ENCODE measurements around the gene TTC23. TPM values are rescaled to one million over a fixed set of nuclear protein-coding genes. Genes with fewer than 3 reads are reported as not detected.

The TTC23 gene
- total and polyA plus RNA-seq, 4 donors, result 8.3 to 33.6 (median 20.3) TPM

- intact Hi-C loops (cut with DNase I), result no loop called here
- no peaks in the 10 kb centered on the region for H3K9me3 ChIP-seq (ENCODE audit: control insufficient read depth, low read length)
- H3K27ac ChIP-seq (ENCODE audit: low read depth in 1 of 2, low read length in 2 of 2), result no peak overlapping the region
- DNase-seq (no peak), ATAC-seq (ENCODE audit: low FRiP score) (no peak)
- WGBS, 2 donors, result 90 to 92% methylated on average over 14 of the region's 14 CpGs
- no peaks in the 10 kb centered on the region for H3K27me3 ChIP-seq (ENCODE audit: control insufficient read depth in 1 of 2, insufficient read depth in 2 of 2, low read length in 1 of 2)
- H3K4me3 ChIP-seq (ENCODE audit: low read length in 2 of 2), result no peak overlapping the region
- no peaks in the 10 kb centered on the region for H3K36me3 ChIP-seq (ENCODE audit: control insufficient read depth in 1 of 2, insufficient read depth in 2 of 2, low read length in 1 of 2)
- H3K4me1 ChIP-seq (ENCODE audit: control insufficient read depth in 1 of 2, insufficient read depth in 2 of 2, low read length in 2 of 2), result no peaks in the 10 kb centered on the region
Measured at GRCh38 chr15:99097441-99098410, 151.7 kb downstream of the TTC23 start.

- Histone ChIP-seq H3K9me3 (ENCODE audit: control insufficient read depth, low read length) (no peaks in the 10 kb centered on the region), H3K27ac (ENCODE audit: low read depth in 1 of 2, low read length in 2 of 2) (no peak overlapping the region), H3K4me3 (ENCODE audit: low read length in 2 of 2) (no peak overlapping the region), H3K27me3 (ENCODE audit: control insufficient read depth in 1 of 2, insufficient read depth in 2 of 2, low read length in 1 of 2) (no peaks in the 10 kb centered on the region), H3K36me3 (ENCODE audit: control insufficient read depth in 1 of 2, insufficient read depth in 2 of 2, low read length in 1 of 2) (no peaks in the 10 kb centered on the region), H3K4me1 (ENCODE audit: control insufficient read depth in 1 of 2, insufficient read depth in 2 of 2, low read length in 2 of 2) (no peaks in the 10 kb centered on the region)
- DNase-seq (no peak), ATAC-seq (ENCODE audit: low FRiP score) (no peak)
- 92 to 95% methylated on average over 11 of the region's 11 CpGs for WGBS, 2 donors
- intact Hi-C loops (cut with DNase I), result no loop called here
Measured at GRCh38 chr15:99096894-99097426, 152.4 kb downstream of the TTC23 start.

GRCh38 chr15:99096173-99096893 is 153.0 kb downstream of the TTC23 start:
- no peak overlapping the region for H3K4me3 ChIP-seq (ENCODE audit: low read length in 2 of 2)
- intact Hi-C loops (cut with DNase I), result no loop called here
- no peaks in the 10 kb centered on the region for H3K9me3 ChIP-seq (ENCODE audit: control insufficient read depth, low read length)
- no peak for ATAC-seq (ENCODE audit: low FRiP score)
- no peaks in the 10 kb centered on the region for H3K4me1 ChIP-seq (ENCODE audit: control insufficient read depth in 1 of 2, insufficient read depth in 2 of 2, low read length in 2 of 2)
- H3K27me3 ChIP-seq (ENCODE audit: control insufficient read depth in 1 of 2, insufficient read depth in 2 of 2, low read length in 1 of 2), result no peaks in the 10 kb centered on the region
- H3K27ac ChIP-seq (ENCODE audit: low read depth in 1 of 2, low read length in 2 of 2), result no peak overlapping the region
- DNase-seq, result no peak
- H3K36me3 ChIP-seq (ENCODE audit: control insufficient read depth in 1 of 2, insufficient read depth in 2 of 2, low read length in 1 of 2), result no peaks in the 10 kb centered on the region
- WGBS, 2 donors, result 97% methylated on average over 11 of the region's 11 CpGs

- Histone ChIP-seq H3K4me3 (ENCODE audit: low read length in 2 of 2) (no peak overlapping the region), H3K4me1 (ENCODE audit: control insufficient read depth in 1 of 2, insufficient read depth in 2 of 2, low read length in 2 of 2) (no peaks in the 10 kb centered on the region), H3K27me3 (ENCODE audit: control insufficient read depth in 1 of 2, insufficient read depth in 2 of 2, low read length in 1 of 2) (no peaks in the 10 kb centered on the region), H3K27ac (ENCODE audit: low read depth in 1 of 2, low read length in 2 of 2) (no peak overlapping the region), H3K36me3 (ENCODE audit: control insufficient read depth in 1 of 2, insufficient read depth in 2 of 2, low read length in 1 of 2) (no peaks in the 10 kb centered on the region), H3K9me3 (ENCODE audit: control insufficient read depth, low read length) (no peaks in the 10 kb centered on the region)
- no peak for DNase-seq
- intact Hi-C loops (cut with DNase I), result no loop called here
- no peak for ATAC-seq (ENCODE audit: low FRiP score)
- WGBS, 2 donors, result 71 to 86% methylated on average over 3 of the region's 3 CpGs
Measured at GRCh38 chr15:99095626-99096025, 153.8 kb downstream of the TTC23 start.

GRCh38 chr15:99092554-99093172 is 156.7 kb downstream of the TTC23 start:
- ATAC-seq (ENCODE audit: low FRiP score) (no peak), DNase-seq (no peak)
- H3K36me3 ChIP-seq (ENCODE audit: control insufficient read depth in 1 of 2, insufficient read depth in 2 of 2, low read length in 1 of 2), result no peaks in the 10 kb centered on the region
- no peaks in the 10 kb centered on the region for H3K9me3 ChIP-seq (ENCODE audit: control insufficient read depth, low read length)
- H3K4me3 ChIP-seq (ENCODE audit: low read length in 2 of 2), result no peak overlapping the region
- intact Hi-C loops (cut with DNase I), result no loop called here
- no peak overlapping the region for H3K27ac ChIP-seq (ENCODE audit: low read depth in 1 of 2, low read length in 2 of 2)
- WGBS, 2 donors, result 94 to 95% methylated on average over 13 of the region's 13 CpGs
- H3K27me3 ChIP-seq (ENCODE audit: control insufficient read depth in 1 of 2, insufficient read depth in 2 of 2, low read length in 1 of 2), result no peaks in the 10 kb centered on the region
- H3K4me1 ChIP-seq (ENCODE audit: control insufficient read depth in 1 of 2, insufficient read depth in 2 of 2, low read length in 2 of 2), result no peaks in the 10 kb centered on the region

GRCh38 chr15:99090938-99091337 is 158.4 kb downstream of the TTC23 start:
- WGBS, 2 donors, result 93 to 95% methylated on average over 1 of the region's 1 CpG
- H3K4me1 ChIP-seq (ENCODE audit: control insufficient read depth in 1 of 2, insufficient read depth in 2 of 2, low read length in 2 of 2), result no peaks in the 10 kb centered on the region
- no peak for ATAC-seq (ENCODE audit: low FRiP score)

GRCh38 chr15:99090011-99090699 is 159.2 kb downstream of the TTC23 start:
- no peak overlapping the region for H3K27ac ChIP-seq (ENCODE audit: low read depth in 1 of 2, low read length in 2 of 2)
- no peak for DNase-seq

More at GRCh38 chr15:99090938-99091337, 158.4 kb downstream of the TTC23 start:
- Histone ChIP-seq H3K27ac (ENCODE audit: low read depth in 1 of 2, low read length in 2 of 2) (no peak overlapping the region), H3K27me3 (ENCODE audit: control insufficient read depth in 1 of 2, insufficient read depth in 2 of 2, low read length in 1 of 2) (no peaks in the 10 kb centered on the region), H3K36me3 (ENCODE audit: control insufficient read depth in 1 of 2, insufficient read depth in 2 of 2, low read length in 1 of 2) (no peaks in the 10 kb centered on the region), H3K4me3 (ENCODE audit: low read length in 2 of 2) (no peak overlapping the region), H3K9me3 (ENCODE audit: control insufficient read depth, low read length) (no peaks in the 10 kb centered on the region)
- intact Hi-C loops (cut with DNase I), result no loop called here
- DNase-seq, result no peak

GRCh38 chr15:99087405-99087943 is 161.9 kb downstream of the TTC23 start:
- DNase-seq (no peak), ATAC-seq (ENCODE audit: low FRiP score) (no peak)
- H3K36me3 ChIP-seq (ENCODE audit: control insufficient read depth in 1 of 2, insufficient read depth in 2 of 2, low read length in 1 of 2), result no peaks in the 10 kb centered on the region
- no peak overlapping the region for H3K4me3 ChIP-seq (ENCODE audit: low read length in 2 of 2)
- H3K4me1 ChIP-seq (ENCODE audit: control insufficient read depth in 1 of 2, insufficient read depth in 2 of 2, low read length in 2 of 2), result no peaks in the 10 kb centered on the region
- no peaks in the 10 kb centered on the region for H3K9me3 ChIP-seq (ENCODE audit: control insufficient read depth, low read length)
- no peaks in the 10 kb centered on the region for H3K27me3 ChIP-seq (ENCODE audit: control insufficient read depth in 1 of 2, insufficient read depth in 2 of 2, low read length in 1 of 2)
- intact Hi-C loops (cut with DNase I), result no loop called here
- 94 to 96% methylated on average over 11 of the region's 11 CpGs for WGBS, 2 donors
- no peak overlapping the region for H3K27ac ChIP-seq (ENCODE audit: low read depth in 1 of 2, low read length in 2 of 2)

More at GRCh38 chr15:99090011-99090699, 159.2 kb downstream of the TTC23 start:
- H3K36me3 ChIP-seq (ENCODE audit: control insufficient read depth in 1 of 2, insufficient read depth in 2 of 2, low read length in 1 of 2), result no peaks in the 10 kb centered on the region
- no peak overlapping the region for H3K4me3 ChIP-seq (ENCODE audit: low read length in 2 of 2)
- no peaks in the 10 kb centered on the region for H3K27me3 ChIP-seq (ENCODE audit: control insufficient read depth in 1 of 2, insufficient read depth in 2 of 2, low read length in 1 of 2)
- no peaks in the 10 kb centered on the region for H3K4me1 ChIP-seq (ENCODE audit: control insufficient read depth in 1 of 2, insufficient read depth in 2 of 2, low read length in 2 of 2)
- WGBS, 2 donors, result 78 to 86% methylated on average over 3 of the region's 3 CpGs
- ATAC-seq (ENCODE audit: low FRiP score), result no peak
- no peaks in the 10 kb centered on the region for H3K9me3 ChIP-seq (ENCODE audit: control insufficient read depth, low read length)
- intact Hi-C loops (cut with DNase I), result no loop called here

Data from aorta (tissue), 5 donors.